ENCODE data around the gene TTC38. TPM values are rescaled to one million over a fixed set of nuclear protein-coding genes. Genes with fewer than 3 reads are reported as not detected.

TTC38 gene
- total RNA-seq, 2 donors from 2014 or later, result 22.6 to 41.7 TPM

- H3K27me3 ChIP-seq, result no peaks in the 10 kb centered on the region
- H3K9me3 ChIP-seq, result no peaks in the 10 kb centered on the region
- H3K27ac ChIP-seq, result peak overlapping the region in 1 of 2 donors; percentile 81
- no peak for DNase-seq (ENCODE audit: low spot score)
- no peak overlapping the region for H3K4me3 ChIP-seq
- H3K4me1 ChIP-seq, result peaks cover 0 to 54% of the 10 kb centered on the region in 2 donors
- peaks cover 13% of the 10 kb centered on the region for H3K36me3 ChIP-seq
- no peak for TF ChIP-seq CTCF (IDR thresholded peaks at IDR 0.05)
Observed at GRCh38 chr22:46247443-46247975, 20.3 kb upstream of the TTC38 start.

- Histone ChIP-seq H3K4me3 (peak within 1 kb of the TSS; percentile 75 to 85), H3K9me3 (no peaks in the 10 kb centered on the region), H3K27me3 (no peaks in the 10 kb centered on the region), H3K4me1 (peaks cover 0 to 47% of the 10 kb centered on the region in 2 donors), H3K27ac (peak within 1 kb of the TSS; percentile 94 to 95), H3K36me3 (no peaks in the 10 kb centered on the region)
- DNase-seq (ENCODE audit: low spot score), result peak; percentile 89
- TF ChIP-seq CTCF (IDR thresholded peaks at IDR 0.05), result no peak
Observed at GRCh38 chr22:46250035-46250782, 17.6 kb upstream of the TTC38 start, which contains the start of gene CDPF1. TSS of gene CDPF1 (minus strand) at chr22:46250293. CDS start at chr22:46248284, 2,009 bp downstream.

GRCh38 chr22:46250783-46251125 is 17.1 kb upstream of the TTC38 start:
- Histone ChIP-seq H3K36me3 (no peaks in the 10 kb centered on the region), H3K27ac (peak overlapping the region; percentile 94 to 95), H3K27me3 (no peaks in the 10 kb centered on the region), H3K4me3 (peak overlapping the region; percentile 75 to 85), H3K4me1 (peaks cover 0 to 41% of the 10 kb centered on the region in 2 donors), H3K9me3 (no peaks in the 10 kb centered on the region)
- no peak for DNase-seq (ENCODE audit: low spot score)
- TF ChIP-seq CTCF (IDR thresholded peaks at IDR 0.05), result no peak

- no peak for DNase-seq (ENCODE audit: low spot score)
- H3K27me3 ChIP-seq, result no peaks in the 10 kb centered on the region
- no peak for TF ChIP-seq CTCF (IDR thresholded peaks at IDR 0.05)
- no peaks in the 10 kb centered on the region for H3K9me3 ChIP-seq
- peak overlapping the region; percentile 94 to 95 for H3K27ac ChIP-seq
- peak overlapping the region; percentile 75 to 85 for H3K4me3 ChIP-seq
- peaks cover 0 to 36% of the 10 kb centered on the region in 2 donors for H3K4me1 ChIP-seq
- no peaks in the 10 kb centered on the region for H3K36me3 ChIP-seq
Observed at GRCh38 chr22:46251266-46251665, 16.5 kb upstream of the TTC38 start.

- peaks cover 0 to 30% of the 10 kb centered on the region in 2 donors for H3K4me1 ChIP-seq
- H3K36me3 ChIP-seq, result no peaks in the 10 kb centered on the region
- TF ChIP-seq CTCF (IDR thresholded peaks at IDR 0.05), result no peak
- no peaks in the 10 kb centered on the region for H3K27me3 ChIP-seq
- H3K27ac ChIP-seq, result no peak overlapping the region
- H3K4me3 ChIP-seq, result no peak overlapping the region
- DNase-seq (ENCODE audit: low spot score), result no peak
- H3K9me3 ChIP-seq, result no peaks in the 10 kb centered on the region
Observed at GRCh38 chr22:46251816-46252380, 15.9 kb upstream of the TTC38 start.

Measured in right atrium auricular region (tissue), 2 donors.